HG02588 (cell line): ENCODE results near the gene CEP85.
"Not testable (repeated sequence)": the region's sequence is repeated elsewhere in the genome, so short reads cannot be mapped to it uniquely, and the experiment has no call there.

Experiments used
- ATAC-seq: cut with Tn5 transposase; IDR thresholded peaks from one replicate; pipeline ENCODE4 v1.9.1; 2021; ENCODE audit warnings: mild to moderate bottlenecking, moderate library complexity; ENCODE audit not compliant: unreplicated experiment

Gene CEP85

GRCh38 chr1:26220199-26220912 is 13.6 kb upstream of the CEP85 start:
- no peak for ATAC-seq

GRCh38 chr1:26221094-26221493 is 12.9 kb upstream of the CEP85 start:
- ATAC-seq = no peak

DNA sequence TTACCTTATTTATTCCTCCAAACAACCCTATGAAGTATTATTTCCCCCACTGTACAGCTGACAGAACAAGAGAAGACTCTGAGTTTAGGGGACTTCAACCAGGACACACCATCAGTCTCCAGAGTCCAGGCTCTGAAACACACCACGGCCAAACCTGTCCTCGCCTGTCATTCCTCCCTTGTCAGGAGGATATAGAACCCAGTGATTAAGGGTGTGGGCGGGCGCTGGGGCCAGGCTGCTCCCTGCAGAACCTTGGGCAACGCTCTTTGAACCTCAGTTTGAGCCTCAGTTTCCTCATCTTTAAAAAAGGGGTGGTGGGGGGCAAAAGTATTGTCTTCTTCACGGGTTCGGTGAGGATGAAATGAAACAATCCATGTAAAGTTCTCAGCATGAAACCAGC is 9.4 kb upstream of the CEP85 start:
- ATAC-seq = no peak

DNA sequence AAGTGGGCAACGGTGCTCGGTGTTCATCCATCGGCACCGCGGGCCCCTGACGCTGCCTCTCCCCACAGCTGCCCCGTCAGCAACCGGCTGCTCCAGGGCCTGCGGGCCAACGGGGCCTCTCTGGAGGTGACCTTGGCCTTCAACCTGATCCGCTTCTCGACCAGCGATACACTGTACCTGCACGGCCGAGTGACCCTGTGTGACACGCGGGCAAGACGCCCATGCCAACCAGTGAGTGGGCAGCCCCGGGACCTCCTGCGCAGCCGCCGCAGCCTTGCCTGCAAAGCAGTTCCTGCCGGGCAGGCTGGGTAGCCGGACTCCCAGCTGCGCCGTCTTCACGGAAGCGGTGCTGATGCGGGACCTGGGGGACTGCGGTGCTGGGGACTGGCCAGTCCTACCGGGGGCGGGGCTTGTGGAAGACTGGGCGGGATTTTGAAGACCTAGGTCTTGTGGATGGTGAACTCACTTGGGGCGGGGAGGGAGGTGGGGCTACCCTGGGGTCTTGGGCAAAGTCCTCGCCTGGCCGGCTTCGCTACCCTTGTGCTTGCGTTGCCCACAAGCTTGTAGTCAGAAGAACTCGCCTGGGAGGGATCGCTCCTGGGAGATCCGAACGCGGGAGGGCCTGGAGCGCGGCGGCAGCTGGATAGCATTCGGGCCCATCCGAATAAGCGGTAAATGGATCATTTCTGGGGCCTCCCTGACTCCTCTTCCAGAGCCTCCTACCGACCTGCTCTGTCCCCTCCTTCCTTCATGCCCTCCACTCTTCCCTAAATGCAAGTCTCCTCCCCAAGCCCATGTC is 8.8 kb upstream of the CEP85 start:
- no peak for ATAC-seq

- ATAC-seq = not testable (repeated sequence)
These were observed 3.3 kb upstream of the CEP85 start for GRCh38 chr1:26230682-26231081.

DNA sequence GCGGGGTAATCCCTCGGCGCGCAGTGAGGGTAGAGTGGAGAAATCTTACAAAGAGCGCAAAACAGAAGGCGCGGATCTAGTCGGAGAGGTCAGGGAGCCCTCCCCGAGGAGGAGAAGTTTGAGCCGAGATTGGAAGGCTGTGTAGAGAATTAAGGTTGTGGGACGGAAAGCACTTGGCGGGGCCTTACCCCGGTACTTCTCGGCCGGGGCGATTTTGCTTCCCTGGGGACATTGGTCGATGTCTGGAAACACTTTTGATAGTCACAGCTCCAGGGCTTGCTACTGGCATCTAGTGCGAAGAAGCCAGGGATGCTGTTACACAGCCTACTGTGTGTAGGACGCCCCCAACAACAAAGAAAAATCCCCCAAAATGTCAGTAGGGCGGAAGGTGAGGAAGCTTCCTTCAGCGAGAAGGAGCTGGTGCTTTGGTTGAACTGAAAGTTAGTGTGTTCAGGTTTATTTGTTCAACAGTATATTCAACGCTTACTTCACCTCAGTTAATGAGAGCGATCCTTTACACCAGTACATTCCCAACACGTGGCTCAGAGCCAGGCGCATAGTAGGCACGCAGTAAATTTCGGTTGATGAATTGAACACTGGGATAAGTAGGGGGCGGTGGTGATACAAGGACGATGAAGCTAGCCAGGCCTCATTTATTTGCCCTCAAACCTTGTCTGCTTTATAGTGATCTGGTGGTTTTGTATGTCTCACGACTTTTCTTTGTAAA is 807 bp downstream of the CEP85 start:
- no peak for ATAC-seq

- no peak for ATAC-seq
These were observed 3.4 kb downstream of the CEP85 start for GRCh38 chr1:26237230-26237966.

- ATAC-seq = no peak
These were observed 5.9 kb downstream of the CEP85 start for GRCh38 chr1:26239936-26240335.

DNA sequence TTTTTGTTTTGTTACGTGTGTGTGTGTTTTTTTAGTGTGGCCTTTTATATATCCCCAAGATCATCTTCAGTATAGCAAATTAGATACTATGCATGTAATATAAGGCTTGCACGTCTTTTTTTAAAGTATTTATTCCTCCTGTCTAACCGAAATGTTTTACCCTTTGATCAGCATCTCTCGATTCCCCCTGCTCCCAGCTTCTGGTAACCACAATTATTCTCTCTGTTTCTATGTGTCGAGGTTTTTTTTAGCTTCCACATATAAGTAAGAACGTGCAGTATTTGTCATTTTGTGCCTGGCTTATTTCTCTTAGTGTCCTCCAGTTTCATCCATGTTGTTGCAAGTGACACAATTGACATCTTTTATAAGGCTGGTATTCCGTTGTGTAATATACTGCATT is 18.7 kb downstream of the CEP85 start:
- no peak for ATAC-seq

DNA sequence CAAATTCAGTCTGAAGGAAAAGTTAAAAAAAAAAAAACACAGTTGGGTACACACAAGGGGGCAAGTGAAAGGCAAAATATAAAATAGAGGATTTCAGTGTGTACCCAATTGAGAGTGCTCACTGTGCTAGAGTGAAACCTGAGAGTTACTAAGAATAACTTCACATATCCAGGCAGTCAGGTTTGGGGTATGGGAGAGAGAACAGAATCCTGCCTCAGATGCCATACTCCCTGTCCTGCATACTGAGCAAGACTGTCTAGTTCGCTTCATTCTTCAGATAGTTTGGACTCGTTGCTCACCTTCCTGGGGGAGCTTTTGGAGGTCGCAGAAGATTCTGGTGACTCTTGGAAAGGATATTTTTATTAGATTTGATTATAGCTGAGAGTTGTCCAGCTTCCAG is 20.4 kb downstream of the CEP85 start:
- ATAC-seq = no peak

DNA sequence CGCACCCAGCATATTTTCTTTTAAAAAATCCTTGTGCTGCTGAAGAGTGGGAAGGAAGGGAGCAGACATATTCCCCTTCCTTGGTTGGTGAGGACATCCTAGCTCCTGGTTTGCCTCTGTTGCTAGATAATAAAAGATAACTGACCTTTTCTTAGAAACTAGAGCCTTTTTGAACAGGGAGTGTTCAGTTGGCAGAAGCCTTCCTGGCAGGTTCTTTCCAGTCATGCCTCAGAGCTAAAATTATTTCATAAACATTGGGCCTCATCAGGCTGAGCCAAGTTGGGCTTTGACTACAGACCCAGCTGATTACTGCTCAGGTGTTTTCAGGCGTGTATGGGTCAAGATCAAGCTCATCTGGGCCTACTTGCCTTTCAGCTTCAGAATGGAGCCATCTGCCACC is 23.2 kb downstream of the CEP85 start:
- no peak for ATAC-seq

DNA sequence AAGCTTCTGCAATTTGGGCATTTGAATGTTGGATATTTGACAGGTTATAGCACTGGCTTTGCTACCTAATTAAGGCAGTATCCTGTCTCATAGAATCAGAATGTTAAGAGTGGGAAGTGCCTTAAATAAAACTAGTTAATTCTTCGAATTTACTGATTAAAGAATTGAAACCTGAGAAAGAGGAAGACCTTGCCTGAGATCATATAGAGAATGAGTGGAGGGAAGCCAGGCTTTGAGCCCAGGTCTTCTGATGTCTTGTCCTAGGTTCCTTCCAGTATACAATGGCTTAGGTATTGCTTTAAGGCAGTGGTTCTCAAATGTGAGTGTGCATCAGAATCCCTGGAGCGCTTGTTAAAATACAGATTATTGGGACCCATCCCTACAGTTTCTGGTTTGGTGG is 25.0 kb downstream of the CEP85 start:
- no peak for ATAC-seq

DNA sequence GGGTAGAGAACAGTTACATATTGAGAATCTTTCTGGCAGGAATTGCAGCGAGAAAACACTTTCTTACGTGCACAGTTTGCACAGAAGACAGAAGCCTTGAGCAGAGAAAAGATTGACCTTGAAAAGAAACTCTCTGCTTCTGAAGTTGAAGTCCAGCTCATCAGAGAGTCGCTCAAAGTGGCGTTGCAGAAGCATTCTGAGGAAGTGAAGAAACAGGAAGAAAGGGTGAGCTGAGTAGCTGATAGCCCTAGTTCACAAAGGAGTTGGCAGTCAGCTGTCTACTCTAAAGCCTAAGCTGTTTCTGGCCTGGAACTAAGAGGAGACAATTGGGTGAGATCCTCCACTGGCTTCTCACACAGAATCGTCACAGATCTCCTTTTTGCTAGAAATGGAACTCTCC is 25.6 kb downstream of the CEP85 start:
- ATAC-seq = no peak

- no peak for ATAC-seq
These were observed 29.2 kb downstream of the CEP85 start for GRCh38 chr1:26263212-26263611.

- ATAC-seq = no peak
These were observed 31.4 kb downstream of the CEP85 start for GRCh38 chr1:26265405-26265804.

DNA sequence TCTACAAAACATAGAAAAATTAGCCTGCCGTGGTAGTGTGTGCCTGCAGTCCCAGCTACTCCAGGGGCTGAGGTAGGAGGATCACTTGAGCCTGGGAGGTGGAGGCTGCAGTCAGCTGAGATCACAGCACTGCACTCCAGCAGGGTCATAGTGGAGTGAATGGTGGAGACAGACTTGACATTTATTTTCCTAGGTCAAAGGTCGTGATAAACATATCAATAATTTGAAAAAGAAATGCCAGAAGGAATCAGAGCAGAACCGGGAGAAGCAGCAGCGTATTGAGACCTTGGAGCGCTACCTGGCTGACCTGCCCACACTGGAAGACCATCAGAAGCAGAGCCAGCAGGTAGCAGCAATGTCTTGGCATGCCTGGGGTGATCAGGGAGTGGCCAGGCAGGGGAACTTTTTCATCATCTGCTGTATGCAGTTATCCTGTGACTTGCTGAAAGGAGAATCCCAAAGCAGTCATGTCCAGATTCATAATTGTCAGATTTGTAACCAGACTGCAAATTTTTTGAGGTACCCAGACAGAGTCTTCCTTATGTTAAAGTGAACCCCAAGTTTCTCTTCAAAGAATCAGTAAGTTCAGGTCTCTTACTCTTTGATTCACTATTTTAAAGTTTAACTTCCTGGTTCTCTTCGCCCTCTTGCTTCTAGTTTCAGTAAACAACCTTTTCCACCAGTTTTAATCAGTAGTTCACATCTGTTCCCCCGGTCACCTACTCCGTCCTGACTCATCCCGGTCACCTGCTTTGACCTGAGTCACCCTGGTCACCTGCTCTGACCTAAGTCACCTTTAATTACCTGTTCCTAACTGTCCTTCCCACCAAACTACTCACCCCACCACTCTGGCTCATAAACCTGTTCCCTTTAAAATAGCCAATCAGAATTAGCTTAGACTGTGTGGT is 34.5 kb downstream of the CEP85 start:
- no peak for ATAC-seq

- ATAC-seq = no peak
These were observed 35.2 kb downstream of the CEP85 start for GRCh38 chr1:26269198-26269550.

GRCh38 chr1:26274801-26275425 is 40.9 kb downstream of the CEP85 start:
- no peak for ATAC-seq

GRCh38 chr1:26275580-26276431 is 41.8 kb downstream of the CEP85 start:
- ATAC-seq = no peak
